ENCODE data around the gene HOXB1.

- TF ChIP-seq CTCF (optimal IDR thresholded peaks at IDR 0.05 in 1 of 3, IDR thresholded peaks at IDR 0.05 in 1 of 3, conservative IDR thresholded peaks at IDR 0.05 in 1 of 3; ENCODE audit: extremely low read depth in 1 of 3, insufficient read depth in 2 of 3, low read length in 3 of 3) (no peak), EZH2 (IDR thresholded peaks at IDR 0.05; ENCODE audit: low read length) (no peak)
Observed at GRCh38 chr17:48483471-48484131, 47.2 kb downstream of the HOXB1 start.

All from keratinocyte (primary cell).